ENCODE measurements around the gene NRXN3. TPM values are rescaled to one million over a fixed set of nuclear protein-coding genes. Genes with fewer than 3 reads are reported as not detected.

Gene NRXN3
- total RNA-seq, 1 experiment from 2014 or later, result 1.1 TPM

GRCh38 chr14:78790271-78790670, 620.1 kb downstream of the NRXN3 start:
- H3K4me2 ChIP-seq (ENCODE audit: low read length), result no peak overlapping the region
- ATAC-seq (no peak), DNase-seq (no peak)
- ChIA-PET POLR2A (ENCODE audit: unreplicated experiment) (no interaction called here), CTCF (interaction anchor here (0.5 to 0.7 kb wide), 3 partner anchors 9 to 81 kb away, joined by 3 read pairs; no protein-coding TSS in a partner anchor)
- H3K4me3 ChIP-seq (ENCODE audit: low read length), result no peak overlapping the region
- H3K27ac ChIP-seq (ENCODE audit: low read length), result no peak overlapping the region
- H3K36me3 ChIP-seq (ENCODE audit: low read depth, low read length), result no peaks in the 10 kb centered on the region
- no peaks in the 10 kb centered on the region for H3K27me3 ChIP-seq (ENCODE audit: low read length)
- H4K20me1 ChIP-seq (ENCODE audit: low read length), result no peaks in the 10 kb centered on the region
- intact Hi-C loops (cut with micrococcal nuclease), result no loop called here
- no TSS peak for BruUV-seq (replicated peaks)
- no peaks in the 10 kb centered on the region for H3K9me2 ChIP-seq (replicated peaks; ENCODE audit: low read length)
- no peak overlapping the region for H3K9ac ChIP-seq (ENCODE audit: low read length)
- H3F3A ChIP-seq (ENCODE audit: low read length, unreplicated experiment), result no peaks in the 10 kb centered on the region
- no peaks in the 10 kb centered on the region for H3K79me2 ChIP-seq (ENCODE audit: low read length)
- TF ChIP-seq EZH2phosphoT487 (IDR thresholded peaks at IDR 0.05; ENCODE audit: borderline replicate concordance, low read length), result no peak
- TF ChIP-seq CTCF (conservative IDR thresholded peaks at IDR 0.05; ENCODE audit: low read depth, low read length), result peak; percentile 37; the same call in 1 of the 2 replicates
- TF ChIP-seq EZH2 (IDR thresholded peaks at IDR 0.05; ENCODE audit: low read length, unreplicated experiment), result no peak
- H3K9me3 ChIP-seq (ENCODE audit: low read length), result no peaks in the 10 kb centered on the region
- no peaks in the 10 kb centered on the region for H3K4me1 ChIP-seq (ENCODE audit: insufficient read depth, low read length)
- H2AFZ ChIP-seq (ENCODE audit: low read length), result no peak overlapping the region

DNA sequence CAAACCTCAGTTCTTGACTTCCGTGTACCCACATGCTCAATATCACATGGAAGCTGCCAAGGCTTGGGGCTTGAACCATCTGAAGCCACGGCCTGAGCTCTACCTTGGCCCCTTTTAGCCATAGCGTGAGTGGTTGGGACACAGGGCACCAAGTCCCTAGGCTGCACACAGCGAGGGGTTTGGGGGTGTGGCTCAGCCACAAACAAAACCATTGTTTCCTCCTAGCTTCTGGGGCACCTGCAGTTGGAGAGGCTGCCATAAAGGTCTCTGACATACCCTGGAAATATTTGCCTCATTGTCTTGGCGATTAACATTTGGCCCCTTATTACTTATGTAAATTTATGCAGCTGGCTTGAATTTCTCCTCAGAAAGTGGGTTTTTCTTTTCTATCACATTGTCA, 628.6 kb downstream of the NRXN3 start:
- H3K27ac ChIP-seq (ENCODE audit: low read length), result no peak overlapping the region
- no peaks in the 10 kb centered on the region for H3K79me2 ChIP-seq (ENCODE audit: low read length)
- H3K27me3 ChIP-seq (ENCODE audit: low read length), result peaks cover 3% of the 10 kb centered on the region; the same call in 1 of the 2 replicates
- no peak overlapping the region for H3K4me2 ChIP-seq (ENCODE audit: low read length)
- ChIA-PET CTCF (no interaction called here), POLR2A (ENCODE audit: unreplicated experiment) (no interaction called here)
- no peaks in the 10 kb centered on the region for H3F3A ChIP-seq (ENCODE audit: low read length, unreplicated experiment)
- H3K9me3 ChIP-seq (ENCODE audit: low read length), result no peaks in the 10 kb centered on the region
- ATAC-seq (no peak), DNase-seq (no peak)
- no peak overlapping the region for H2AFZ ChIP-seq (ENCODE audit: low read length)
- H3K9ac ChIP-seq (ENCODE audit: low read length), result no peak overlapping the region
- intact Hi-C loops (cut with micrococcal nuclease), result no loop called here
- no peak for TF ChIP-seq EZH2phosphoT487 (IDR thresholded peaks at IDR 0.05; ENCODE audit: borderline replicate concordance, low read length)
- no peak for TF ChIP-seq CTCF (conservative IDR thresholded peaks at IDR 0.05; ENCODE audit: low read depth, low read length)
- TF ChIP-seq EZH2 (IDR thresholded peaks at IDR 0.05; ENCODE audit: low read length, unreplicated experiment), result no peak
- no peaks in the 10 kb centered on the region for H3K9me2 ChIP-seq (replicated peaks; ENCODE audit: low read length)
- no peaks in the 10 kb centered on the region for H3K36me3 ChIP-seq (ENCODE audit: low read depth, low read length)
- H4K20me1 ChIP-seq (ENCODE audit: low read length), result no peaks in the 10 kb centered on the region
- BruUV-seq (replicated peaks), result no TSS peak
- no peaks in the 10 kb centered on the region for H3K4me1 ChIP-seq (ENCODE audit: insufficient read depth, low read length)
- no peak overlapping the region for H3K4me3 ChIP-seq (ENCODE audit: low read length)

- Histone ChIP-seq H3K9me3 (ENCODE audit: low read length) (no peaks in the 10 kb centered on the region), H3K4me3 (ENCODE audit: low read length) (no peak overlapping the region), H3K9me2 (replicated peaks; ENCODE audit: low read length) (no peaks in the 10 kb centered on the region), H3K27ac (ENCODE audit: low read length) (no peak overlapping the region), H3K4me1 (ENCODE audit: insufficient read depth, low read length) (no peaks in the 10 kb centered on the region), H2AFZ (ENCODE audit: low read length) (no peak overlapping the region), H3K36me3 (ENCODE audit: low read depth, low read length) (no peaks in the 10 kb centered on the region), H3K4me2 (ENCODE audit: low read length) (no peak overlapping the region), H4K20me1 (ENCODE audit: low read length) (no peaks in the 10 kb centered on the region), H3F3A (ENCODE audit: low read length, unreplicated experiment) (no peaks in the 10 kb centered on the region), H3K9ac (ENCODE audit: low read length) (no peak overlapping the region), H3K27me3 (ENCODE audit: low read length) (peaks cover 4% of the 10 kb centered on the region; the same call in 1 of the 2 replicates), H3K79me2 (ENCODE audit: low read length) (no peaks in the 10 kb centered on the region)
- TF ChIP-seq CTCF (conservative IDR thresholded peaks at IDR 0.05; ENCODE audit: low read depth, low read length) (no peak), EZH2 (IDR thresholded peaks at IDR 0.05; ENCODE audit: low read length, unreplicated experiment) (no peak), EZH2phosphoT487 (IDR thresholded peaks at IDR 0.05; ENCODE audit: borderline replicate concordance, low read length) (no peak)
- DNase-seq (no peak), ATAC-seq (no peak)
- intact Hi-C loops (cut with micrococcal nuclease), result no loop called here
- ChIA-PET CTCF (no interaction called here), POLR2A (ENCODE audit: unreplicated experiment) (no interaction called here)
- no TSS peak for BruUV-seq (replicated peaks)
Measured at GRCh38 chr14:78805570-78805969, 635.4 kb downstream of the NRXN3 start.
